GM23248 (cell line): Measurements from ENCODE around the gene ADGRF5.

Source experiments
- EZH2 ChIP-seq: fragments of 200-600 bp; sonication (generic); IDR thresholded peaks from 2 replicates; pipeline ENCODE4 v1.6.1; 2018; ENCODE audit warnings: antibody characterized with exemption, mild to moderate bottlenecking; ENCODE audit not compliant: insufficient read depth, poor library complexity, severe bottlenecking
- EZH2phosphoT487 ChIP-seq: fragments of 200-600 bp; sonication (generic); IDR thresholded peaks from 2 replicates; pipeline ENCODE4 v1.6.1; 2018; ENCODE audit warnings: antibody characterized with exemption, moderate library complexity, mild to moderate bottlenecking, low read depth; ENCODE audit not compliant: insufficient read depth

DNA sequence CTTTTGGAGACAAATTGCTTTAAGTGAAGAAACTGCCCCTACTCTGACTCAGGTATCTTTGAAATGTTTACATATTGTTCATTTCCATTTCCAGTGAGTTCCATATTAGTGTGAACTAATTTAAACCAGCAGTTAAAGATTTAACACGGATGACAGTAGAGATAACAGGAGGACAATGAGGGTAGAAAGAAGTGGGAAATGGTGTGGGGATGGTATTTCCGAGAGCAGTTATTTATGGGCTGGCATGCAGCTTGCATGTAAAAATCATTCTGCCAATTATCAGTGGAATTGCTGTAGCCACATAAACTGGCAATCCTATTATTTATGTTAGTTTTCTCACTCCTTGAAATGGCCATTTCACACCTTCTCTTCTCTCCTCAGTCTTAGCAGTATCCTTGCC is 8.6 kb upstream of the ADGRF5 start:
- TF ChIP-seq EZH2 (no peak), EZH2phosphoT487 (no peak)
